ENCODE data around the gene VN1R2.
"Not testable (repeated sequence)": the region's sequence is repeated elsewhere in the genome, so short reads cannot be mapped to it uniquely, and the experiment has no call there.

Gene VN1R2

GRCh38 chr19:53246498-53246897, 11.6 kb upstream of the VN1R2 start:
- WGBS (ENCODE audit: insufficient coverage): no CpG with 5 or more reads among the region's 1 CpG
- CTCF ChIA-PET: no interaction called here

DNA sequence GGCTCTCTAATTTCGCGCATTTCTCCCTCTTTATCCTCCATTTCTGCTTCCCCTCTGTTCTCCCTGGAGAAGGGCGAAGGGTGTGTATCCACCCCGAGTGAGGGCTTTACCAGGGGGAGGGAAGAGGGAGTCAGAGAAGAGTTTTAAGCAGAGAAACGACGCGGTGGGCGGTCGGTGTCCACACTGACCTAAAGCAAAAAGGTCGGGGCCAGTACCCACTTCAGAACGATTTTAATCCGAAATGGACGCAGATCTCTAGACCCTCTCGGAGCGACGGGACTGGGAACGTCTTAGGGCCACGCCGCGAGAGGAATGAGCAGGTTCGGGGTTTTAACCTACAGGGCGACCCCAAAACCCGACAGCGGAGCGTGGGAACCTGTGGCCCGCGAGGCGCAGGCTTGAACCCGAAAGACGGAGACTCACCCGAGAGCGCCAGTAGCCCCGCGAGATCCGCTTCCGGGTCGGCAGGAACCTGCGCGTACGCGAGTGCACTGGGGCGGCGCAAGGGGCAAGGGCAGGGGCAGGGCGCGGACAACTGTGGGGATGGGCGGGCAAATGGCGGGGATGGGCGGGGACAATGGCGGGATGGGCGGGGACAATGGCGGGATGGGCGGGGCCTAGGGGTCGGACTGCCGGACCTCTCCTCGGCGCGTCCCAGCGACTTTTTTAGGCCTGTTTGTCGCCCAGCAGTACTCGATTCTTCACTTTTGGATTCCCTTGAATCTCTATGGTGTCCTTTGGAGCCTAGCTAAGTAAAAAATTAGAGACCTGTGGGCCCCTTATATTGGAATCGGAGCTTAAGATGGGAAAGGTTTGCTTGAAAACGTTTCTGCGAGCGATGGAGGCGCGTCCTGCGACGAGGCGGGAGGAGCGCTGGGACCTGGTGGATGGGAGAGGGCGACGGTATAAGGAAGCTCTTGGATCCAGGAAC, 3.4 kb upstream of the VN1R2 start, which contains the start of gene ZNF677:
ZNF677 (minus strand) TSS at position 463 of the 931 bp plus-strand sequence. CDS start 3,323 bp downstream, outside the sequence.
- Histone ChIP-seq H3K27ac (ENCODE audit: insufficient read depth in 1 of 2, low read depth in 1 of 2, low read length in 2 of 2, poor library complexity in 1 of 2, severe bottlenecking in 2 of 2) (peak within 1 kb of the TSS; percentile 37 to 87), H3K4me3 (ENCODE audit: control insufficient read depth in 1 of 7, extremely low read depth in 1 of 7, insufficient read depth in 4 of 7, low read depth in 2 of 7, low read length in 6 of 7) (peak within 1 kb of the TSS; percentile 79 to 99 (median 93)), H3K36me3 (ENCODE audit: control insufficient read depth in 4 of 4, insufficient read depth in 4 of 4, low read length in 3 of 4) (peaks cover 21 to 30% (median 25%) of the 10 kb centered on the region in 4 experiments), H3K9me3 (ENCODE audit: control extremely low read depth in 1 of 5, control insufficient read depth in 4 of 5, insufficient read depth in 2 of 5, low read depth in 1 of 5, low read length in 4 of 5) (peaks cover 6 to 54% (median 33%) of the 10 kb centered on the region in 5 experiments), H3K4me1 (ENCODE audit: control extremely low read depth in 1 of 4, control insufficient read depth in 4 of 4, insufficient read depth in 4 of 4, low read length in 3 of 4) (peaks cover 3 to 9% (median 8%) of the 10 kb centered on the region in 4 experiments), H3K27me3 (replicated peaks in 2 of 5; ENCODE audit: control insufficient read depth in 4 of 5, insufficient read depth in 5 of 5, low read length in 4 of 5) (no peaks in the 10 kb centered on the region)
- peak; percentile 92 to 96 (median 95) for DNase-seq
- CTCF ChIA-PET: interaction anchor here (0.5 kb wide), 1 partner anchor 1585 kb away, joined by 3 read pairs; no protein-coding TSS in a partner anchor
- WGBS (ENCODE audit: insufficient coverage): 3% methylated on average over 49 of the region's 72 CpGs
- POLR2A ChIA-PET: no interaction called here

More at GRCh38 chr19:53246498-53246897, 11.6 kb upstream of the VN1R2 start:
- POLR2A ChIA-PET: no interaction called here
- H3K27ac ChIP-seq (ENCODE audit: insufficient read depth in 1 of 2, low read depth in 1 of 2, low read length in 2 of 2, poor library complexity in 1 of 2, severe bottlenecking in 2 of 2): no peak overlapping the region
- DNase-seq: no peak
- no peaks in the 10 kb centered on the region for H3K27me3 ChIP-seq (replicated peaks in 2 of 5; ENCODE audit: control insufficient read depth in 4 of 5, insufficient read depth in 5 of 5, low read length in 4 of 5)
- no peaks in the 10 kb centered on the region for H3K4me1 ChIP-seq (ENCODE audit: control extremely low read depth in 1 of 4, control insufficient read depth in 4 of 4, insufficient read depth in 4 of 4, low read length in 3 of 4)
- peaks cover 17 to 82% (median 55%) of the 10 kb centered on the region in 5 experiments for H3K9me3 ChIP-seq (ENCODE audit: control extremely low read depth in 1 of 5, control insufficient read depth in 4 of 5, insufficient read depth in 2 of 5, low read depth in 1 of 5, low read length in 4 of 5)
- H3K4me3 ChIP-seq (ENCODE audit: control insufficient read depth in 1 of 7, extremely low read depth in 1 of 7, insufficient read depth in 4 of 7, low read depth in 2 of 7, low read length in 6 of 7): no peak overlapping the region
- peaks cover 38 to 85% (median 40%) of the 10 kb centered on the region in 4 experiments for H3K36me3 ChIP-seq (ENCODE audit: control insufficient read depth in 4 of 4, insufficient read depth in 4 of 4, low read length in 3 of 4)

- H3K27ac ChIP-seq (ENCODE audit: insufficient read depth in 1 of 2, low read depth in 1 of 2, low read length in 2 of 2, poor library complexity in 1 of 2, severe bottlenecking in 2 of 2); CTCF ChIA-PET; H3K4me3 ChIP-seq (ENCODE audit: control insufficient read depth in 1 of 7, extremely low read depth in 1 of 7, insufficient read depth in 4 of 7, low read depth in 2 of 7, low read length in 6 of 7); H3K36me3 ChIP-seq (ENCODE audit: control insufficient read depth in 4 of 4, insufficient read depth in 4 of 4, low read length in 3 of 4); POLR2A ChIA-PET; H3K4me1 ChIP-seq (ENCODE audit: control extremely low read depth in 1 of 4, control insufficient read depth in 4 of 4, insufficient read depth in 4 of 4, low read length in 3 of 4); H3K27me3 ChIP-seq (replicated peaks in 2 of 5; ENCODE audit: control insufficient read depth in 4 of 5, insufficient read depth in 5 of 5, low read length in 4 of 5); DNase-seq: not testable (repeated sequence)
- peaks cover 1 to 18% (median 5%) of the 10 kb centered on the region in 5 experiments for H3K9me3 ChIP-seq (ENCODE audit: control extremely low read depth in 1 of 5, control insufficient read depth in 4 of 5, insufficient read depth in 2 of 5, low read depth in 1 of 5, low read length in 4 of 5)
- WGBS (ENCODE audit: insufficient coverage): no CpG with 5 or more reads among the region's 5 CpGs
These were observed 9.5 kb downstream of the VN1R2 start, which contains the start of gene VN1R4 for GRCh38 chr19:53267623-53268022. Gene VN1R4, minus strand, starts transcription at chr19:53267723. Its CDS starts 58 bp downstream, at chr19:53267665.

DNA sequence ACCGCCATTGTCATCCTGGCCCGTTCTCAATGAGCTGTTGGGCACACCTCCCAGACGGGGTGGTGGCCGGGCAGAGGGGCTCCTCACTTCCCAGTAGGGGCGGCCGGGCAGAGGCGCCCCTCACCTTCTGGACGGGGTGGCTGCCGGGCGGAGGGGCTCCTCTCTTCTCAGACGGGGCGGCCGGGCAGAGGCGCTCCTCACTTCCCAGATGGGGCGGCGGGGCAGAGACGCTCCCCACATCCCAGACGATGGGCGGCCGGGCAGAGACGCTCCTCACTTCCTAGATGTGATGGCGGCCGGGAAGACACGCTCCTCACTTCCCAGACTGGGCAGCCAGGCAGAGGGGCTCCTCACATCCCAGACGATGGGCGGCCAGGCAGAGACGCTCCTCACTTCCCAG, 11.8 kb downstream of the VN1R2 start:
- H3K36me3 ChIP-seq (ENCODE audit: control insufficient read depth in 4 of 4, insufficient read depth in 4 of 4, low read length in 3 of 4); H3K4me1 ChIP-seq (ENCODE audit: control extremely low read depth in 1 of 4, control insufficient read depth in 4 of 4, insufficient read depth in 4 of 4, low read length in 3 of 4); DNase-seq; H3K27me3 ChIP-seq (replicated peaks in 2 of 5; ENCODE audit: control insufficient read depth in 4 of 5, insufficient read depth in 5 of 5, low read length in 4 of 5); CTCF ChIA-PET; POLR2A ChIA-PET; H3K27ac ChIP-seq (ENCODE audit: insufficient read depth in 1 of 2, low read depth in 1 of 2, low read length in 2 of 2, poor library complexity in 1 of 2, severe bottlenecking in 2 of 2); H3K4me3 ChIP-seq (ENCODE audit: control insufficient read depth in 1 of 7, extremely low read depth in 1 of 7, insufficient read depth in 4 of 7, low read depth in 2 of 7, low read length in 6 of 7): not testable (repeated sequence)
- 97% methylated on average over 6 of the region's 27 CpGs for WGBS (ENCODE audit: insufficient coverage)
- peaks cover 1 to 18% (median 10%) of the 10 kb centered on the region in 5 experiments for H3K9me3 ChIP-seq (ENCODE audit: control extremely low read depth in 1 of 5, control insufficient read depth in 4 of 5, insufficient read depth in 2 of 5, low read depth in 1 of 5, low read length in 4 of 5)

DNA sequence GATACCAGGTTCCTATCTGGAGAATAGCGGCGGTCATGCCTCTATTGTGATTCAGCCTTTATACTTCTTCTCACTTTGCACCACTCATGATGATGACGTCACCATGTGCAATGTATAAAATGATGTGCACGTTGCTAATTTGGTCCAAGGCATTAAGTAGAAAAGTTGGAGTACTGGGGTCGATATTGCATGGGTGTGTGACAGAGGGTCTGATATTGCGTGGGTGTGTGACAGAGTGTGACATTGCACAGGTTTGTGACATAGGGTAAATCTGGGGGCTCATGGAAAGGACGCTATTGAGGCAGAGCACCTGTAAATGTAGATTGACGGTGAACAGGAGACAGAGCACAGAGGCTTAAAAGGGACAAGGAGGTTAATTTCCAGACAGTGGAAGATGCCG, 14.0 kb downstream of the VN1R2 start:
- Histone ChIP-seq H3K27ac (ENCODE audit: insufficient read depth in 1 of 2, low read depth in 1 of 2, low read length in 2 of 2, poor library complexity in 1 of 2, severe bottlenecking in 2 of 2) (no peak overlapping the region), H3K9me3 (ENCODE audit: control extremely low read depth in 1 of 5, control insufficient read depth in 4 of 5, insufficient read depth in 2 of 5, low read depth in 1 of 5, low read length in 4 of 5) (peaks cover 1 to 17% (median 8%) of the 10 kb centered on the region in 5 experiments), H3K27me3 (replicated peaks in 2 of 5; ENCODE audit: control insufficient read depth in 4 of 5, insufficient read depth in 5 of 5, low read length in 4 of 5) (no peaks in the 10 kb centered on the region), H3K4me3 (ENCODE audit: control insufficient read depth in 1 of 7, extremely low read depth in 1 of 7, insufficient read depth in 4 of 7, low read depth in 2 of 7, low read length in 6 of 7) (no peak overlapping the region), H3K36me3 (ENCODE audit: control insufficient read depth in 4 of 4, insufficient read depth in 4 of 4, low read length in 3 of 4) (no peaks in the 10 kb centered on the region), H3K4me1 (ENCODE audit: control extremely low read depth in 1 of 4, control insufficient read depth in 4 of 4, insufficient read depth in 4 of 4, low read length in 3 of 4) (no peaks in the 10 kb centered on the region)
- ChIA-PET POLR2A (no interaction called here), CTCF (no interaction called here)
- no peak for DNase-seq
- WGBS (ENCODE audit: insufficient coverage): 86% methylated on average over 6 of the region's 9 CpGs

DNA sequence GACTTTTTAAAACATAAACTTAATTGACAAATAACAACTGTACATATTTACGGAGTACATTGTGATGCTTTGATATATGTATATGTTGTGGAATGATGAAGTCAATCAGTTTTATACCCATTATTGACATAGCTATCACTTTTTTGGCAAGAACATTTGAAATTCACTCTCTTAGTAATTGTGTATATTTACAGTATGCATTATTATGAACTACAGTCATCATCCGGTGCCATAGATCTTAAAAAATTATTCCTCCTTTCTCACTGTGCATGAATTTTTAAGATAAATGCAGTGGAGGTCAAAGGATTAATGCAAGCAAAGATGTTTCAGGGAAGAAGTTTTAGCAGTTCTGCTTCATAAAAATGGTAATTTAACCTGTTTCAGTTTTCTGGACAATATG, 17.4 kb downstream of the VN1R2 start:
- DNase-seq: no peak
- POLR2A ChIA-PET: no interaction called here

GRCh38 chr19:53281947-53282346, 23.9 kb downstream of the VN1R2 start:
- CTCF ChIA-PET; H3K4me3 ChIP-seq (ENCODE audit: control insufficient read depth in 1 of 7, extremely low read depth in 1 of 7, insufficient read depth in 4 of 7, low read depth in 2 of 7, low read length in 6 of 7); H3K27me3 ChIP-seq (replicated peaks in 2 of 5; ENCODE audit: control insufficient read depth in 4 of 5, insufficient read depth in 5 of 5, low read length in 4 of 5); H3K36me3 ChIP-seq (ENCODE audit: control insufficient read depth in 4 of 4, insufficient read depth in 4 of 4, low read length in 3 of 4); H3K27ac ChIP-seq (ENCODE audit: insufficient read depth in 1 of 2, low read depth in 1 of 2, low read length in 2 of 2, poor library complexity in 1 of 2, severe bottlenecking in 2 of 2); H3K4me1 ChIP-seq (ENCODE audit: control extremely low read depth in 1 of 4, control insufficient read depth in 4 of 4, insufficient read depth in 4 of 4, low read length in 3 of 4); POLR2A ChIA-PET; DNase-seq: not testable (repeated sequence)
- WGBS (ENCODE audit: insufficient coverage): no CpG with 5 or more reads among the region's 8 CpGs
- H3K9me3 ChIP-seq (ENCODE audit: control extremely low read depth in 1 of 5, control insufficient read depth in 4 of 5, insufficient read depth in 2 of 5, low read depth in 1 of 5, low read length in 4 of 5): peaks cover 0 to 12% (median 3%) of the 10 kb centered on the region in 5 experiments

More for the DNA sequence above, 17.4 kb downstream of the VN1R2 start:
- WGBS (ENCODE audit: insufficient coverage): no CpG with 5 or more reads among the region's 2 CpGs
- CTCF ChIA-PET: no interaction called here
- no peaks in the 10 kb centered on the region for H3K27me3 ChIP-seq (replicated peaks in 2 of 5; ENCODE audit: control insufficient read depth in 4 of 5, insufficient read depth in 5 of 5, low read length in 4 of 5)
- peaks cover 1 to 19% (median 9%) of the 10 kb centered on the region in 5 experiments for H3K9me3 ChIP-seq (ENCODE audit: control extremely low read depth in 1 of 5, control insufficient read depth in 4 of 5, insufficient read depth in 2 of 5, low read depth in 1 of 5, low read length in 4 of 5)
- no peak overlapping the region for H3K4me3 ChIP-seq (ENCODE audit: control insufficient read depth in 1 of 7, extremely low read depth in 1 of 7, insufficient read depth in 4 of 7, low read depth in 2 of 7, low read length in 6 of 7)
- H3K36me3 ChIP-seq (ENCODE audit: control insufficient read depth in 4 of 4, insufficient read depth in 4 of 4, low read length in 3 of 4): no peaks in the 10 kb centered on the region
- H3K4me1 ChIP-seq (ENCODE audit: control extremely low read depth in 1 of 4, control insufficient read depth in 4 of 4, insufficient read depth in 4 of 4, low read length in 3 of 4): no peaks in the 10 kb centered on the region
- H3K27ac ChIP-seq (ENCODE audit: insufficient read depth in 1 of 2, low read depth in 1 of 2, low read length in 2 of 2, poor library complexity in 1 of 2, severe bottlenecking in 2 of 2): no peak overlapping the region
